Measurements from ENCODE around the gene SLC24A3.

Gene SLC24A3

GRCh38 chr20:19571996-19572395, 359.6 kb downstream of the SLC24A3 start:
- in situ Hi-C loops (cut with MboI; ENCODE audit: low sequenced_read_pairs, unreplicated experiment), result no loop called here

GRCh38 chr20:19577692-19578091, 365.2 kb downstream of the SLC24A3 start:
- no peak for DNase-seq (ENCODE audit: low spot score)
- in situ Hi-C loops (cut with MboI; ENCODE audit: low sequenced_read_pairs, unreplicated experiment), result no loop called here
- TF ChIP-seq CTCF (IDR thresholded peaks at IDR 0.05; ENCODE audit: borderline replicate concordance, control extremely low read depth, extremely low read depth, insufficient read depth, missing control alignments), result no peak

More at GRCh38 chr20:19571996-19572395, 359.6 kb downstream of the SLC24A3 start:
- no peak for DNase-seq (ENCODE audit: low spot score)
- no peak for TF ChIP-seq CTCF (IDR thresholded peaks at IDR 0.05; ENCODE audit: borderline replicate concordance, control extremely low read depth, extremely low read depth, insufficient read depth, missing control alignments)

- no peak for TF ChIP-seq CTCF (IDR thresholded peaks at IDR 0.05; ENCODE audit: borderline replicate concordance, control extremely low read depth, extremely low read depth, insufficient read depth, missing control alignments)
- DNase-seq (ENCODE audit: low spot score), result no peak
- in situ Hi-C loops (cut with MboI; ENCODE audit: low sequenced_read_pairs, unreplicated experiment), result loop anchor here (10.0 kb wide), 1 partner anchor 378 kb away; no protein-coding TSS in a partner anchor
These were observed 370.3 kb downstream of the SLC24A3 start for GRCh38 chr20:19582782-19583181.

GRCh38 chr20:19583532-19584175, 371.2 kb downstream of the SLC24A3 start:
- DNase-seq (ENCODE audit: low spot score), result peak; percentile 79
- in situ Hi-C loops (cut with MboI; ENCODE audit: low sequenced_read_pairs, unreplicated experiment), result loop anchor here (10.0 kb wide), 1 partner anchor 379 kb away; no protein-coding TSS in a partner anchor
- peak; percentile 68 for TF ChIP-seq CTCF (IDR thresholded peaks at IDR 0.05; ENCODE audit: borderline replicate concordance, control extremely low read depth, extremely low read depth, insufficient read depth, missing control alignments)

GRCh38 chr20:19588241-19588640, 375.8 kb downstream of the SLC24A3 start:
- TF ChIP-seq CTCF (IDR thresholded peaks at IDR 0.05; ENCODE audit: borderline replicate concordance, control extremely low read depth, extremely low read depth, insufficient read depth, missing control alignments), result no peak
- no peak for DNase-seq (ENCODE audit: low spot score)
- in situ Hi-C loops (cut with MboI; ENCODE audit: low sequenced_read_pairs, unreplicated experiment), result loop anchor here (10.0 kb wide), 1 partner anchor 383 kb away; no protein-coding TSS in a partner anchor

GRCh38 chr20:19588732-19589131, 376.3 kb downstream of the SLC24A3 start:
- DNase-seq (ENCODE audit: low spot score), result no peak
- in situ Hi-C loops (cut with MboI; ENCODE audit: low sequenced_read_pairs, unreplicated experiment), result loop anchor here (10.0 kb wide), 1 partner anchor 384 kb away; no protein-coding TSS in a partner anchor
- no peak for TF ChIP-seq CTCF (IDR thresholded peaks at IDR 0.05; ENCODE audit: borderline replicate concordance, control extremely low read depth, extremely low read depth, insufficient read depth, missing control alignments)
